A549 (cell line): ENCODE data around the gene CTIF.

Experiments used
- CEBPB ChIP-seq, 2 experiments: fragments of >200 bp in 1 of 2; sonication (Bioruptor Twin) in 1 of 2; formaldehyde crosslinking in 1 of 2; IDR thresholded peaks; 2 replicates each; pipeline ENCODE4 v1.6.1; 2012 to 2016
- EP300 ChIP-seq, 2 experiments: fragments of >200 bp; sonication (Bioruptor Twin); formaldehyde crosslinking; IDR thresholded peaks; 2 replicates in 1 of 2; 3 replicates in 1 of 2; pipeline ENCODE4 v1.6.1; 2016 to 2017
- ESRRA ChIP-seq: fragments of 150-350 bp; IDR thresholded peaks from 2 replicates; pipeline ENCODE4 v1.6.1; 2014; ENCODE audit warnings: mild to moderate bottlenecking, low read length, borderline replicate concordance
- POLR2A ChIP-seq: IDR thresholded peaks from 2 replicates; pipeline ENCODE4 v1.6.1; 2012; ENCODE audit warnings: mild to moderate bottlenecking, low read length
- RAD21 ChIP-seq, 2 experiments: fragments of >200 bp in 1 of 2; sonication (Bioruptor Twin) in 1 of 2; formaldehyde crosslinking in 1 of 2; IDR thresholded peaks in 1 of 2; conservative IDR thresholded peaks in 1 of 2; 2 replicates in 1 of 2; 3 replicates in 1 of 2; pipeline ENCODE4 v1.6.1; 2012 to 2018; ENCODE audit warnings: inconsistent platforms in 1 of 2
- RARB ChIP-seq: fragments of 250-450 bp; sonication (Bioruptor Pico); IDR thresholded peaks from 2 replicates; pipeline ENCODE4 v1.8.0; 2021; ENCODE audit warnings: mild to moderate bottlenecking, moderate library complexity
- ZFP36 ChIP-seq: fragments of 450-650 bp; IDR thresholded peaks from 2 replicates; pipeline ENCODE4 v1.6.1; 2014; ENCODE audit warnings: borderline replicate concordance; ENCODE audit not compliant: partially characterized antibody
- TF ChIP-seq, protein P1 (sequence below): fragments of >200 bp; sonication (Bioruptor Twin); formaldehyde crosslinking; IDR thresholded peaks from 3 replicates; pipeline ENCODE4 v1.5.1; 2016
- TF ChIP-seq, protein P2 (sequence below): fragments of 200-600 bp; sonication (generic); IDR thresholded peaks from 2 replicates; pipeline ENCODE4 v1.6.1; 2016; ENCODE audit warnings: antibody characterized with exemption, mild to moderate bottlenecking, moderate library complexity
- TF ChIP-seq, protein P3 (sequence below): fragments of >200 bp; sonication (Bioruptor Twin); formaldehyde crosslinking; IDR thresholded peaks from 2 replicates; pipeline ENCODE4 v1.6.1; 2016

DNA sequence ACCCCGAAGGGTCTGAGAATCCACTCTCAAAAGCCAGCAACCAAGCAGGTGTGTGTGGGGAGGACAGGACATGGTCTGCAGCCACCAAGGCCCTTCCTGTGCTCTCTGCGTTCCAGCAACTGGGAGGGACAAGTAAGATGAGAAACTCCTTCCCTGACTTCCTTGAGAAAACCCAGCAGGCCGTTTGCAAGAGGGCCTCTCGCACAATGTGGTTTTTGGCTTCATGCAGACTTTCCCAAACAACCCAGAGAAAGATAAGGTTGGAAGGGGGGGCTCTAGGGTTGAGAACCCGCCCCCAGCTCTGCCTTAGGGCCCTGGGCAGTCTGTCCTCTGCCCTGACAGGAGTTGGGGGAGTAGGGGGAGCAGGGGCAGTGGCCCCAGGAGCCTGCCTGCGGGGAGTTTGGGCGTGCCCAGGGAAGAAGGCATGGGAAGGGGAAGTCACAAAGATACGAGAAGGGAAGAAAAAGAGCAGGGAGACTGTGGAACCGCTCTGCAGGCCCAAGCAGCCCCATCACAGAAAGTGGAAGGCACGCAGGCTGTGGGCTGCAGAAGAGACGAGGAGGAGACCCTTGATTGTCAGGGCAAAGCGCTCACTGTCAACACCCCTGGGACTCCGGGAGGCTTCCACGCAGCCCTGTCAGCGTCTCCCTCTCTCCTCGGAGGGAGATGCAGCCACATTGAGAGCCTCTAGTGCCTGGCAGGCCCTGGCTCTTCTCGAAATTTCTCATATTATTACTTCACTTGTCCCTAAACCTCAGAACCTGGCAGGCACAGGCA lies 312.2 kb downstream of the CTIF start:
- no peak for TF ChIP-seq ESRRA
- TF ChIP-seq, protein P1, sequence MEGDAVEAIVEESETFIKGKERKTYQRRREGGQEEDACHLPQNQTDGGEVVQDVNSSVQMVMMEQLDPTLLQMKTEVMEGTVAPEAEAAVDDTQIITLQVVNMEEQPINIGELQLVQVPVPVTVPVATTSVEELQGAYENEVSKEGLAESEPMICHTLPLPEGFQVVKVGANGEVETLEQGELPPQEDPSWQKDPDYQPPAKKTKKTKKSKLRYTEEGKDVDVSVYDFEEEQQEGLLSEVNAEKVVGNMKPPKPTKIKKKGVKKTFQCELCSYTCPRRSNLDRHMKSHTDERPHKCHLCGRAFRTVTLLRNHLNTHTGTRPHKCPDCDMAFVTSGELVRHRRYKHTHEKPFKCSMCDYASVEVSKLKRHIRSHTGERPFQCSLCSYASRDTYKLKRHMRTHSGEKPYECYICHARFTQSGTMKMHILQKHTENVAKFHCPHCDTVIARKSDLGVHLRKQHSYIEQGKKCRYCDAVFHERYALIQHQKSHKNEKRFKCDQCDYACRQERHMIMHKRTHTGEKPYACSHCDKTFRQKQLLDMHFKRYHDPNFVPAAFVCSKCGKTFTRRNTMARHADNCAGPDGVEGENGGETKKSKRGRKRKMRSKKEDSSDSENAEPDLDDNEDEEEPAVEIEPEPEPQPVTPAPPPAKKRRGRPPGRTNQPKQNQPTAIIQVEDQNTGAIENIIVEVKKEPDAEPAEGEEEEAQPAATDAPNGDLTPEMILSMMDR = no peak
- TF ChIP-seq, protein P2, sequence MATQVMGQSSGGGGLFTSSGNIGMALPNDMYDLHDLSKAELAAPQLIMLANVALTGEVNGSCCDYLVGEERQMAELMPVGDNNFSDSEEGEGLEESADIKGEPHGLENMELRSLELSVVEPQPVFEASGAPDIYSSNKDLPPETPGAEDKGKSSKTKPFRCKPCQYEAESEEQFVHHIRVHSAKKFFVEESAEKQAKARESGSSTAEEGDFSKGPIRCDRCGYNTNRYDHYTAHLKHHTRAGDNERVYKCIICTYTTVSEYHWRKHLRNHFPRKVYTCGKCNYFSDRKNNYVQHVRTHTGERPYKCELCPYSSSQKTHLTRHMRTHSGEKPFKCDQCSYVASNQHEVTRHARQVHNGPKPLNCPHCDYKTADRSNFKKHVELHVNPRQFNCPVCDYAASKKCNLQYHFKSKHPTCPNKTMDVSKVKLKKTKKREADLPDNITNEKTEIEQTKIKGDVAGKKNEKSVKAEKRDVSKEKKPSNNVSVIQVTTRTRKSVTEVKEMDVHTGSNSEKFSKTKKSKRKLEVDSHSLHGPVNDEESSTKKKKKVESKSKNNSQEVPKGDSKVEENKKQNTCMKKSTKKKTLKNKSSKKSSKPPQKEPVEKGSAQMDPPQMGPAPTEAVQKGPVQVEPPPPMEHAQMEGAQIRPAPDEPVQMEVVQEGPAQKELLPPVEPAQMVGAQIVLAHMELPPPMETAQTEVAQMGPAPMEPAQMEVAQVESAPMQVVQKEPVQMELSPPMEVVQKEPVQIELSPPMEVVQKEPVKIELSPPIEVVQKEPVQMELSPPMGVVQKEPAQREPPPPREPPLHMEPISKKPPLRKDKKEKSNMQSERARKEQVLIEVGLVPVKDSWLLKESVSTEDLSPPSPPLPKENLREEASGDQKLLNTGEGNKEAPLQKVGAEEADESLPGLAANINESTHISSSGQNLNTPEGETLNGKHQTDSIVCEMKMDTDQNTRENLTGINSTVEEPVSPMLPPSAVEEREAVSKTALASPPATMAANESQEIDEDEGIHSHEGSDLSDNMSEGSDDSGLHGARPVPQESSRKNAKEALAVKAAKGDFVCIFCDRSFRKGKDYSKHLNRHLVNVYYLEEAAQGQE = no peak
- TF ChIP-seq ZFP36 = no peak
- TF ChIP-seq POLR2A = no peak
- no peak for TF ChIP-seq CEBPB (IDR thresholded peaks at IDR 0.05)
- TF ChIP-seq RAD21 (conservative IDR thresholded peaks at IDR 0.05 in 1 of 2, IDR thresholded peaks at IDR 0.05 in 1 of 2) = no peak
- no peak for TF ChIP-seq RARB (CRISPR knock-in tag)
- TF ChIP-seq EP300 (IDR thresholded peaks at IDR 0.05) = no peak
- TF ChIP-seq, protein P3, sequence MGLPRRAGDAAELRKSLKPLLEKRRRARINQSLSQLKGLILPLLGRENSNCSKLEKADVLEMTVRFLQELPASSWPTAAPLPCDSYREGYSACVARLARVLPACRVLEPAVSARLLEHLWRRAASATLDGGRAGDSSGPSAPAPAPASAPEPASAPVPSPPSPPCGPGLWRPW = no peak
